OCI-LY1 (cell line): ENCODE results near the gene RSL1D1.

Experiments used
- CTCF ChIP-seq: fragments of 200-600 bp; sonication (generic), shearing (Covaris generic); IDR thresholded peaks from 2 replicates; pipeline ENCODE4 v1.5.1; 2017; ENCODE audit warnings: mild to moderate bottlenecking, antibody characterized with exemption, low read length, moderate library complexity, mixed read lengths
- EZH2 ChIP-seq: fragments of 200-600 bp; sonication (generic), shearing (Covaris generic); IDR thresholded peaks from 2 replicates; pipeline ENCODE4 v1.8.0; 2017; ENCODE audit warnings: borderline replicate concordance, mixed run types, mild to moderate bottlenecking, antibody characterized with exemption, low read length, moderate library complexity, mixed read lengths

DNA sequence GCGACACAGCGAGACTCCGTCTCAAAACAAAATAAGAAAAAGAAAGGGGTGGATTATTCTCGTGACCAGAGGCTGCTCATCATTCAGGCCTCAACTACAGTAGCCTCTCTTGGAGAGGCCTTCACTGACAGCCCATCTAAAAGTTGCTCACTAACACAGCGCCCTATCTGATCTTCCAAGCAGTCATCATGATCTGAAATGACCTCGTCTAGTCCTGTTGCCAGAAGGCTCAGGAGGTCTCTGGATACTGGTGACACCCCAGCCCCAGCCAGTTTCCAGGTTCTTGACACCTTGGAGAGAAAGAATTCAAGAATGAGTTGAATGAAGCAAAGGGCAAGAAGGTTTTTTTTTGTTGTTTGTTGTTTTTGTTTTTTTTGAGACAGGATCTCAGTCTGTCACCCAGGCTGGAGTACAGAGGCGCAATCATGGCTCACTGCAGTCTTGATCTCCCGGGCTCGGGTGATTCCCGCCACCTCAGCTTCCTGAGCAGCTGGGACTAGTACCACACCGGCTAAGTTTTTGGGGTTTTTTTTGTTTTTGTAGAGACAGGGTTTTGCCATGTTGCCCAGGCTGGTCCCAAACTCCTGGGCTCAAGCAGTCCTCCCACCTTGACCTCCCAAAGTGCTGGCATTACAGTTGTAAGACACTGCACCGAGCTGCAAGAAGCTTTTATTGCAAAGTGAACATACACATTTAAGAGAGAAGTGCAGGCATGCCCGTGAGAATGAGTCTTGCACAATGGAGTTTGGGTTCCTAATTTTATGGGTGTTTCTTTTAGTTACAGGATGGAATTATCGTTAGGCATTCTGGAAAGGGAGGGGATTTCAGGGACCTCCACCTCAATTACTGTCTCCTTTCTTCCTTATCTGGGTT lies 51.6 kb downstream of the RSL1D1 start:
- no peak for TF ChIP-seq CTCF
- TF ChIP-seq EZH2, result no peak
